ENCODE results near the gene KLF15.

Gene KLF15

DNA sequence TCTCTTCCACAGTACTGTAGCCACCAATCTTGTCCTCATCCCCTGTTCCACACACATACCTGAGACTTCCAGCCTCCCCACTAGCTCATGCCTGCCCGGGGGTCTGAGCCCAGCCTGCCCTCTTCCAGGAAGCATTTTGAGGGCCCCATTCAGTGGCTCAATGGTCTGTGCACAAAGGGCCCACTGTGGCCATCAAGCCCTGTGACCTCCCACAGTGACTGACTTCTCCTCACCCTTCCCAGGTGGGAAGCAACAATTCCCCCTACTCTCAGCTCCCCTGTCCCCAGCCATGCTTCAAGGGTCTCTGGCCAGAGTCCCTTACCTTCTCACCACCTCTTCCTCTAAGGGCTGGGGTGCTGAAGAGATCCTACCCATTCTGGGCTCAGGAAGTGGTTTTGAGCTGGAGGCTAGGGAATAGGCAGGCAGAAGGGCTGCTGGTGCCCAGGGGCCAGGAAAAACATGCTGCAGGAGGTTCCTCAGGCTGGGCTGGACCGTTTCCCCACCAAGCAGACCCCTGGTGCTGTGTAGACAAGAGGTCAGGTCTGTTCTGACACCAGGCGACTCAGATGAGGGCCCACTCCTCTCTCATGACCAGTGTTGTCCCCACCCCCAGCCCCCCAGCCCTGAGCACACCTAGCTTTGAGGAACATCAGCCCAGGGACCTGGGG, 3.0 kb upstream of the KLF15 start:
- no peak for DNase-seq

- DNase-seq, result no peak
Measured at GRCh38 chr3:126358816-126359181, 1.6 kb upstream of the KLF15 start.

GRCh38 chr3:126358038-126358815, 1.0 kb upstream of the KLF15 start:
- peak; percentile 50 for DNase-seq

DNA sequence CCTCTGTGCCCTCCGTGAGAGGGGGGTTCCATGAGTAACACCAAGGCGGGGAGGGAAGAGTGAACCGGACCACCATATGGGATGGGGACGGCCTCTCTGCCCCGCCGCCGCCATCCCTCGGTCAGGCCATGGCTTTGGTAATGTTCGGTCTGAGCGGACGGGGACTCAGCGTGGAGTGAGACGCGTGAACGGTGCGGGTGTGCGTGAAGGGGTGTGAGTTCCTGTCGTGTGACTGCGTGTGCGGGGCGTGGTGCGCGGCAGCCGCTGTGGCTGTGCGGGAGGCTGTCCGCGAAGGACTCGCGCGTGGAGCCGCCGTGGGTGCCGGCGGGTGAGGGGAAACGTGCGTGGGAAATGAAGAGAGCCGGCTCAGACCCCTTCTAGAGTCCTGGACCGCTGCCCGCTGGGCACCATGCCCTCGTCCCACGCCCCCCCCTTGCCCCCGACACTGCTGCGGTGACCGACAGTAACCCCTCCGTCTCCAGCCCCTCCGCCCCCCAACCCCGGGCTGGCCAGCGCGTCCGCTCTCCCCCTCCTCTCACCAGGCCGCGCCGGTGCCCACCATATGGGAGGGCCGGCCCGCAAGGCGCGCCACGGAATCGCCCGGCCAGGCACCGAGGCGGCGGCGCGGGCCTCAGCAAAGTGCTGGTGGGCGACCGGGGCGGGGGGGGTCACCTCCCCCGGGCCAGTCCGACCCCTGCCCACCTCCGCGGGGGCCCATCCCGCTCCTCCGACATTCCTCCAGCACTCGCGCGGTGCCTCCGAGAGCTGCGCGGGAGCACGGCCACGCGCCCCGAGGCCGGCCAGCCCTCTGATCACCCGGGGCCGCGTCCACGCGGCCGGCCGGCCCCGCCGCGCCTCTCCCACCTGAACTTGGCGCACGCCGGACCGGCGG, 589 bp downstream of the KLF15 start:
- peak; percentile 64 for DNase-seq

GRCh38 chr3:126355777-126356372, 1.3 kb downstream of the KLF15 start:
- peak; percentile 88 for DNase-seq

DNA sequence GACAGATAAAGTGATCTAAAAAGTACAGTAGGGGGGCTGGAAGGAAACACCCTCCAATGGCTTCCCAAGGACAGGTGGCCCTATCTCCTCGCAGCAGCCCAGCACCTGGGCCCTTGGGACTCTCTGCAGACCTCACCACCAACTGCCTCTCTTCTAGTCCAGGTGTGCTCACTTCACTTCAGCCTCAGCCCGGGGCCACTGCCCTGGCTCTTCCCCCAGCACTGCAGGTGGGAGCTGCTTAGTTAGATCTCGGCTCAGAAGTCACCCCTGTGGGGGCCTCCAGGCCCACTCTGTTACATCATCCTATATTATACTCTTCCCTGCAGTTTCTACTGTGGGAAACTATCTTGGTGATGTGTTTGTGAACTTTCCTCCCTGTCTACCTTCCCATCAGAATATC, 2.0 kb downstream of the KLF15 start:
- no peak for DNase-seq

DNA sequence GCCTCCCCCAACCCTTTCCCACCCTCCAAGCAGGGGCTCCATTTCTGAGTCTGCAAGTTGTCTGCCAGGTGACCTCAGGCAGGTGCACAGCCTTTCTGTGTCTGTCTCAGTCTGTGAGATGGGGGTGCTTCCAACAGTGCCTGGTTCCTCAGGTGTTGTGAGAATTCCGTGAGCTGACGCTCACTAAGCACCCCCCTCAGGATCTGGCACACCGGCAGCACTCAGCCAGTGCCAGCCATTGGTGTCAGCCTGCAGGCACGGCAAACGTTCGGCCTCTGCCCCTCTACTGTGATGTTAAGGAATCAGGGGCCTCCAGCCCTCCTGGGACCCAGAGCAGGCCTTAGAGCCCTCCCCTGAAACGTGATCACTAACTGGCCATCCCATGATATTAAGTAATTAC, 2.4 kb downstream of the KLF15 start:
- DNase-seq, result no peak

DNA sequence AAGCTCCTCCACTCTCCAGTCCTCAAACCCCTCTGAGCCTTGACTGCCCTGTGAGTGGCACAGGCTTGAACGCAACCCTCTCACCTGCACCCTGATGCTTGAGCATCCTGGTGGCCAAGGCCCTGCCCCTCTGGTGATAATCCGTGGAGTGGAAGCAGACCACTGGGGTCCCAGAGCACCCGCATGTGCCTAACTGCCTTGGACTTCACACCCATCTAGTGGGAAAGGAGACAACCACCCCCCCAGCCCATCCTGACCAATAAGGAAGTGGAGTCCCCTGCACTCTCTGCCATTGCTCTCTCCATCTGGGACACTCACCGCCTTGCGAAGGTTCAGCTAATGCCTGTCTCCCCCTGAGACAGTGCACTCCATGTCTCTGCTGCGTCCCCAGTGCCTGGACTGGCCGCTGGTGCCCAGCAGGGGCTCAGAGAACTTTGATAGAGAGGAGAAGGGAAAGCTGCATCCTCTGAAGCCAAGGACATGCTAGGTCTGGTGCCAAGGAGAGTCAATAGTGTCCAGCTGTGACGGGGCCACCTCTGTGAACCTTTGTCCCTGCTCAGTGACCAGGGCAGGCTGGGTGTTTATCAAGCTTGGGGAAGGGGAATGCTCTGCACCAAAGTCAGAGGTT, 3.4 kb downstream of the KLF15 start:
- DNase-seq, result no peak

DNA sequence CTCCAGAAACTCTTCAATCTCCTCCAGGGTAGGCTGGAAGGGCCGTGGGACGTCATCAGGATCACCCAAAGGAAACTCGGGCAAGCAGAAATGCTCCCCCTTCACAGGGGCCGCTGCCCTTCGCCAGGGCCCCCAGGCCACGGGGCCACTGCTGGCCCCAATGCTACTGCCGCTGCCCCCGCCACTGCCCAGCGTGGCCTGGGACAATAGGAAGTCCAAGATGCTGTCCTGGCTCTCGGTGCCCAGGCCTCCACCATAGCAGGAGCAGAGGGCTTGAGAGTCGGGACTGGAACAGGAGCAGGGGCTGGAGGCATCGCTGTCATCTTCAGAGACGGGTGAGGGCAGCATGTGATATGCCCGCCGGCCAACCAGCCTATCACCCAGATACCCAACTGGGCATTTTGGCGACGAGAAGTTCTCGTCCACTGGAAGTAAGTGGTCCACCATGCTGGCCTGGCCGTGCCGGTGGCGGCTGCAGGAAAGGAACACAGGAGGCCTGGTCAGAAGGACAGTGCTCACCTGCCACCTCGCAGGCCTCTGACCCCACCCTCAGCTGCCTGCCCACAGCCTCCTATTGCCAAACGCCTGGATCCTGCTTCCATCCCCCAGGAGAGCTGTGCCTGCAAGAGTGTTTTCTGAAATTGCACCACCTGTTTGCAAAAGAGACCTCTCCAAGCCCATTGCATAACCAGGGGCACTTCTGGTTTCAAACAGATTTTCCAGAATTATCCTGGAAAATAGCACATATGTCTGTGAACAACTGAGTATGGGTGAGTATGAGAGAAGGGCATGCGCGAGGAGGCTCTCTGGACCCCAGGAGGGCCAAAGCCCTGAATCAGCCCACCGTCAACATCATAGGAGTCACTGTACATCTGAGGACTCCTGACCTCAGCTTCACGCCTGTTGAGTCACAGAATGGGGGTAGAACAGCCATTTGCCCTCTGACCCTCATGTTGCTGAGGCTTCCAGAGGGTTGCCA, 4.4 kb downstream of the KLF15 start:
- DNase-seq, result no peak

DNA sequence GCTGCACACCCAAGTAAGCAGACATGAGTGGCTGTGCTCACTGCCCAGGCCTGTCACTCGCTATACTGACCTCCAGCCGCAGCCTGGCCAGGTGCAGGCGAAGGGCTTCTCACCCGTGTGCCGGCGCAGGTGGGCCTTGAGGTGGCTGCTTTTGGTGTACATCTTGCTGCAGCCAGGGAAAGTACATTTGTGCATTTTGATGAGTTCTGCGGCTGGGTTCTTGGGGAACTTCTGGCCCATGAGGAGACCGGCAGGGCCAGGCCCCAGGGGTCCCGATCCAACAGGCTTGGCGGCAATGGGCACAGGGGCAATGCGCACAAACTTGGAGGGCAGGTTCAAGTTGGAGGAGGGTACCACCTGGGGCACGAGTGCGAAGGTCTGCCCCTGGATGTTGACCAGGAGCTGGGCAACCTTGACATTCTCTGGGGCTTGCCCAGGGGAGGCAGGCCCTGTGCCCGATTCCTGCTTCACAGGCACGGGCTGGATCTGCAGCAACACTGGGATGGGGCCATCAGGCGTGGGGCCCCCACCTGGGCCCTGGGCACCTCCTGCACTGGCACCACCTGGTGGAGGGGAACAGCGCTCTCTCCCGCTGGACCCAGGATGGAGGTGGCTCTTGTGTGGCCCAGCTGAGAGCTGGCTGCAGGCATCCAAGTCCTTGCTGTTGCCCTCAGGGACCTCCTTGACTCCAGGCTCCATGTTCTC, 5.3 kb downstream of the KLF15 start:
- DNase-seq, result no peak

DNA sequence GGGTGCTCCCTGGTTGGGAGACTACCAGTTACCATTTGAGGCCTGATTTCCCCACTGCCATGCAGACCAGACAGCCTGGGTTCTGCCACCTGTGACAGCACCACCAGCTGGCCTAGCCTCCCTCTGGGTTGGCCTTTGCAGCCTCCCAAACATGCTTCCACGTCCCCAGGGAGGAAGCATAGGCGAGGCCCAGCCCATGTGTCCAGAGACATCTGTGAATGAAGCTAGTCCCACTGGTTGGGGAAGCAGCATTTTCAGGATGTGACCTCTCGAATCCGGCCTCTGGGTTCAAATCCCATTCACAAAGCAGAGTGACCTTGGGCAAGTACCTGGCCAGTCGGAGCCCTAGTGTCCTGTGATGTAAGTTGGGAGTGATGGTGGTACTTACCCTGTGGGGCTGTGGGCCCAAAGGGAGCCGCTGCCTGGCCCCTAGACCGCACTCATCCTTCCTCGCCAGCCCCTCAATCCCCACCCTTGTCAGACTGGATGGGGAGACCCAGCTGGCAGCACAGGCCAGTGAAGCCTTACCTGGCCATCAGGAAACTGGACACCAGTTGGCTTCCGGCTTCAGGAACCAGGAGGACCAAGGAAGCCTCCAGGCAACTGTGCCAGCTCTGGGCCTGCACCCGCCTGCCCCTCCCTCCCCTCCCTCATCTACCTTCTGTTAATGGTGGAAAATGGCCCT, 6.0 kb downstream of the KLF15 start:
- no peak for DNase-seq

DNA sequence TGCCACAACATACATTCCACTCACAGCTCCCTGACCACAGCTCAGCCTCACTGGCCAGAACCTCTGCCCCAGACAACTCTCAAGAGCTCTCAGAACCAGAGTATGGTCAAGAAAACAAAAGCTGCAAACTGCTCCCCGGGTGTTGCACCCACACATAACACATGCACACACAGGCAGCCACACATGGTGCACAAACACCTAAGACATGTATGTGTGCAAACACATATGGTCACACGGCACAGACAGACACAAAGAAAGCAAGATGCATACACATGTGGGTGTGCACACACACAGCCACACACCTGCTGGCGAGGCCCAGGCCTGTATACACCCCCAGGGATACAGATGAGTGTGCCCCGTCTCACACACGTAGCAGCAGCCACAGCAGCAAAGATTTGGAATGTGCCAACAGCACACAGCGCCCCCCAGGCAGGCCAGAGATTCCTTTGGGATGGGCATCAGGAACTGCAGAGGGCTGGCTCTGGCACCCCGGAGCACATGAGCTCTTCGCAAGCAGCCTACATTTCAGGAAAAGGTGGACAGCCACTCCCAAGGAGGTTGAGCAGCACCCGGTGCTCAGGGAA, 6.6 kb downstream of the KLF15 start:
- no peak for DNase-seq

- DNase-seq, result no peak
Measured at GRCh38 chr3:126349611-126350501, 7.4 kb downstream of the KLF15 start.

DNA sequence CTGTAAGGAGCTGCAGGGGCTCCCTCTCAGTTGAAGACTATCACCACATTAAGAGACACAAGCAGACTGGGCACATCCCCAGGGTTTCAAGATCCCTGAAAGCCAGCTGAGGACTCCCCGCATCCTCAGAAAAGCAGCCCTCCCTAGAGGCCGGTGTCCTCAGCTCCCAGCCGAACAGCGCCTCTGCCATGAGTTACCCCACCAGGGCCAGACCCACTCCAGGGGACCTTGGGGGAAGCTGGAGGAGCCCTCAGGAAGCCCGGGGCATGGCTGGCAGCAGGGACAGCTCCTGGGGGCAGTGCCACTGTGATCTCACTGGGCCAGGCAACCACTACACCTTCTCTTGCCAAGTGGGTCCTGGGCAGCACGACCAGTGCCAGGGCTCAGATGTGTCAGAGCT, 8.1 kb downstream of the KLF15 start:
- no peak for DNase-seq

GRCh38 chr3:126348308-126348920, 8.8 kb downstream of the KLF15 start:
- no peak for DNase-seq

DNA sequence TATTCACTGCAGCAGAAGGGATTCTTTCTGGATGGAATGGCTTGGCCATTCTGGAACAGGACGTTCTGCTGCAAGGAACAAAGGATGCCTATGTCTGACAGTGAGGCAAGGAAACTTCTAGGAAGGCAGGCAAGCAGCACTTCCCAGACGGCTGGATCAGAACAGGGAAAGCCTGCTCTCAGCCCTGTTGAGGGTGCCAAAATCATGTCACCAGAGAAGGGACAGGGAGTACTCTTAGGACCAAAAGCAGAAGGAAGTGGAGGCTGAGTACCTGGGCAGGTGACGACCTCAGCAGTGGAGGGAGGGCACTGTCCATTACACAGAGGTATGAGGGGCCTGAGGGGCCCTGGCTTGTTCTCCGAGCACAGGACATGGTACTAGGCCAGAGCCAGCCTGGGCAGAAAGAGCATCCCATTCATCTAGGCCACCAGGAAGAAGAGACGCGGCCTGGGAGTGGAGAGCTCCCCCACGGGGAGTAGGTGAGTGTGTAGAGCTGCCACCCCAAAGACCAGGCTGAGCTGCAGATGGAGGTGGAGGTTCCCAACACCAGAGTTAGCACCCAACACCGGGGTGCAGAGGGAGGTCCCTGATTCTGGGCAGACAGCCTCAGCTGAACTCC, 9.6 kb downstream of the KLF15 start:
- no peak for DNase-seq

- DNase-seq, result no peak
Measured at GRCh38 chr3:126346466-126346865, 10.7 kb downstream of the KLF15 start.

All from eye (tissue), 1 donor.